ENCODE results near the gene ZNF726. TPM values are rescaled to one million over a fixed set of nuclear protein-coding genes. Genes with fewer than 3 reads are reported as not detected.

The ZNF726 gene
- total RNA-seq, 1 experiment from 2014 or later = not detected

DNA sequence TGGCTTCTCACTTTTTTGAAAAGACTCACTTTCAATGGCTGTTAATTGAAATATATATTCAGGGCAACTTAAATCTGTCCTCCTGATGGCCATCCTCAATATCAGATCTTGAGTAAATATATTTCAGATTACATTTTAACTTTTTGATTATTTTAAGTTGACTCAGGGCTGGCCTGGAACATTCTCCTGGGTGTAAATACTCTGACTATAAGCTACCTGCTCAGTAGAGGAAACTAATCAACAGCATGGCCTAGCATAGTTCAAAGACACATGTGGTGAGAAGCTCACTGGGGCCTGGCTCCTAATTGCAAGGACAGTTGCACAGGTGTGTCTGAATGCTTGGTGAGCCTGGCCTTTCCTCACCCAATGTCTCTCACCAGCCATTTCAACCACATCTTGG, 5.5 kb upstream of the ZNF726 start:
- RAD21 ChIA-PET (ENCODE audit: low non-redundant PET in 1 of 2, low total read pairs in 2 of 2, uncharacterized antibody in 2 of 2, unreplicated experiment in 2 of 2) = no interaction called here
- H2AFZ ChIP-seq (ENCODE audit: low read depth, low read length, poor library complexity, severe bottlenecking) = no peak overlapping the region
- CTCF ChIA-PET = no interaction called here
- H4K20me1 ChIP-seq (ENCODE audit: insufficient read depth) = no peaks in the 10 kb centered on the region
- DNase-seq (ENCODE audit: low read depth, low spot score) = no peak
- POLR2A ChIA-PET = no interaction called here
- peaks cover 8 to 13% of the 10 kb centered on the region in 2 experiments; a peak in 2 of 4 replicates for H3K9me3 ChIP-seq (ENCODE audit: control insufficient read depth in 1 of 2, insufficient read depth in 1 of 2, low read depth in 1 of 2, low read length in 2 of 2)
- H3K4me3 ChIP-seq (replicated peaks in 1 of 2; ENCODE audit: low read depth in 1 of 2, low read length in 2 of 2) = no peak overlapping the region
- ATAC-seq = no peak
- H3K9me2 ChIP-seq (ENCODE audit: insufficient read depth) = no peaks in the 10 kb centered on the region
- no peak overlapping the region for H3K9ac ChIP-seq (ENCODE audit: low read length)
- intact Hi-C loops (cut with micrococcal nuclease) = no loop called here
- no peaks in the 10 kb centered on the region for H3K27me3 ChIP-seq (ENCODE audit: insufficient read depth, low read length)
- no peaks in the 10 kb centered on the region for H3K36me3 ChIP-seq (ENCODE audit: control insufficient read depth in 1 of 2, insufficient read depth in 2 of 2, low read length in 2 of 2)
- no peak overlapping the region for H3K27ac ChIP-seq (ENCODE audit: low read depth, low read length)
- H3K4me2 ChIP-seq (ENCODE audit: low read length) = no peak overlapping the region
- no peaks in the 10 kb centered on the region for H3K4me1 ChIP-seq (ENCODE audit: control insufficient read depth in 1 of 2, insufficient read depth in 2 of 2, low read length in 2 of 2)
- H3K79me2 ChIP-seq (ENCODE audit: insufficient read depth, low read length) = no peaks in the 10 kb centered on the region
- no TSS peak for BruUV-seq (replicated peaks)
- no peak for TF ChIP-seq POLR2A (IDR thresholded peaks at IDR 0.05; ENCODE audit: borderline replicate concordance, extremely low read depth, insufficient read depth, insufficient read length)
- TF ChIP-seq, protein P1, sequence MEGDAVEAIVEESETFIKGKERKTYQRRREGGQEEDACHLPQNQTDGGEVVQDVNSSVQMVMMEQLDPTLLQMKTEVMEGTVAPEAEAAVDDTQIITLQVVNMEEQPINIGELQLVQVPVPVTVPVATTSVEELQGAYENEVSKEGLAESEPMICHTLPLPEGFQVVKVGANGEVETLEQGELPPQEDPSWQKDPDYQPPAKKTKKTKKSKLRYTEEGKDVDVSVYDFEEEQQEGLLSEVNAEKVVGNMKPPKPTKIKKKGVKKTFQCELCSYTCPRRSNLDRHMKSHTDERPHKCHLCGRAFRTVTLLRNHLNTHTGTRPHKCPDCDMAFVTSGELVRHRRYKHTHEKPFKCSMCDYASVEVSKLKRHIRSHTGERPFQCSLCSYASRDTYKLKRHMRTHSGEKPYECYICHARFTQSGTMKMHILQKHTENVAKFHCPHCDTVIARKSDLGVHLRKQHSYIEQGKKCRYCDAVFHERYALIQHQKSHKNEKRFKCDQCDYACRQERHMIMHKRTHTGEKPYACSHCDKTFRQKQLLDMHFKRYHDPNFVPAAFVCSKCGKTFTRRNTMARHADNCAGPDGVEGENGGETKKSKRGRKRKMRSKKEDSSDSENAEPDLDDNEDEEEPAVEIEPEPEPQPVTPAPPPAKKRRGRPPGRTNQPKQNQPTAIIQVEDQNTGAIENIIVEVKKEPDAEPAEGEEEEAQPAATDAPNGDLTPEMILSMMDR (IDR thresholded peaks at IDR 0.05 in 2 of 3, conservative IDR thresholded peaks at IDR 0.05 in 1 of 3; ENCODE audit: borderline replicate concordance in 1 of 3, insufficient read depth in 1 of 3, low read depth in 2 of 3, low read length in 2 of 3) = no peak
- TF ChIP-seq SP1 (IDR thresholded peaks at IDR 0.05; ENCODE audit: low read depth) = no peak
- no peak for TF ChIP-seq FOSL1 (IDR thresholded peaks at IDR 0.05; ENCODE audit: low read depth)
- TF ChIP-seq EZH2phosphoT487 (IDR thresholded peaks at IDR 0.05; ENCODE audit: borderline replicate concordance) = no peak
- no peak for TF ChIP-seq RAD21 (IDR thresholded peaks at IDR 0.05; ENCODE audit: low read depth)
- no peak for TF ChIP-seq YY1 (IDR thresholded peaks at IDR 0.05; ENCODE audit: extremely low read depth, insufficient replicate concordance, low read depth, low read length)
- no peak for TF ChIP-seq ATF3 (IDR thresholded peaks at IDR 0.05)
- no peak for TF ChIP-seq POLR2AphosphoS5 (IDR thresholded peaks at IDR 0.05; ENCODE audit: low read depth, low read length)
- no peak for TF ChIP-seq ELF1 (IDR thresholded peaks at IDR 0.05; ENCODE audit: borderline replicate concordance, low read depth)
- TF ChIP-seq EGR1 (IDR thresholded peaks at IDR 0.05; ENCODE audit: low read depth) = no peak
- no peak for TF ChIP-seq SRF (IDR thresholded peaks at IDR 0.05; ENCODE audit: low read depth)
- no peak for TF ChIP-seq ZBTB33 (IDR thresholded peaks at IDR 0.05; ENCODE audit: extremely low read depth, insufficient replicate concordance, low read length)
- no peak for TF ChIP-seq JUND (IDR thresholded peaks at IDR 0.05)
- no peak for TF ChIP-seq SIN3A (IDR thresholded peaks at IDR 0.05; ENCODE audit: low read depth)
- TF ChIP-seq, protein P2, sequence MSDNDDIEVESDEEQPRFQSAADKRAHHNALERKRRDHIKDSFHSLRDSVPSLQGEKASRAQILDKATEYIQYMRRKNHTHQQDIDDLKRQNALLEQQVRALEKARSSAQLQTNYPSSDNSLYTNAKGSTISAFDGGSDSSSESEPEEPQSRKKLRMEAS (IDR thresholded peaks at IDR 0.05) = no peak
- no peak for TF ChIP-seq CEBPB (IDR thresholded peaks at IDR 0.05; ENCODE audit: low read depth)

Measured in HCT116 (cell line).